Posterior cingulate gyrus (tissue), 11 donors: ENCODE measurements around the gene PHF21A.
"Not testable (repeated sequence)": the region's sequence is repeated elsewhere in the genome, so short reads cannot be mapped to it uniquely, and the experiment has no call there.

Experiments
- DNase-seq, 10 donors: peaks; one replicate each; pipeline versions ENCODE4 v3.0.0 to v3.0.0-alpha.2; 2020 to 2021; ENCODE audit warnings: mixed read lengths in 3 of 10
- intact Hi-C: fragments of 100-400 bp; cut with DNase I; formaldehyde crosslinking; loops from one replicate; pipeline ENCODE4 v1.15.1; 2023

PHF21A gene

GRCh38 chr11:45913514-45913913 lies 207.7 kb downstream of the PHF21A start:
- DNase-seq: no peak
- intact Hi-C loops: no loop called here

DNA sequence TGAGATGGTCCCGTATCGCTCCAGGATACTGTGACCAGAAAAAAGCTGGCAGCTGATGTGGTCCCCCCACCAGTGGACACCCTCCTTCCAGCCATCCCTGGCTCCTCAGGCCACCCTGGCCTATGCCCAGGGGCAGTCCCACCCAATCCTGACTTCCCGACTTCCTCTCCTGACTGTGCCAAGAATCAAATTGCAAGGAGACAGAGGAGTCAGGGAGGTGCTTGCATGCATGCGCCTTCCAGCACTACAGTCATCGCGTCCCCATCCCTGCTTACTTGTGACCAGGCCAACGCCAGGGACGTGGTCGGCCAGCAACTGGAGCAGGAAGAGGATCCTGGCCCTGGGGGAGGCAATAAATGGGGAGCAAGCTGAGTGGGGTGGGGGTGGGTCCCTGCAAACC lies 210.6 kb downstream of the PHF21A start:
- no peak for DNase-seq
- intact Hi-C loops: no loop called here

GRCh38 chr11:45909594-45910475 lies 211.4 kb downstream of the PHF21A start:
- intact Hi-C loops: no loop called here
- no peak for DNase-seq

- no peak for DNase-seq
- intact Hi-C loops: no loop called here
Observed at GRCh38 chr11:45907911-45908370, 213.3 kb downstream of the PHF21A start.

GRCh38 chr11:45906965-45907611 lies 214.2 kb downstream of the PHF21A start, which contains the start of gene FREY1:
Gene FREY1, minus strand, starts transcription at chr11:45907271. Its CDS starts 26 bp downstream, at chr11:45907245.
- intact Hi-C loops: no loop called here
- DNase-seq: no peak

DNA sequence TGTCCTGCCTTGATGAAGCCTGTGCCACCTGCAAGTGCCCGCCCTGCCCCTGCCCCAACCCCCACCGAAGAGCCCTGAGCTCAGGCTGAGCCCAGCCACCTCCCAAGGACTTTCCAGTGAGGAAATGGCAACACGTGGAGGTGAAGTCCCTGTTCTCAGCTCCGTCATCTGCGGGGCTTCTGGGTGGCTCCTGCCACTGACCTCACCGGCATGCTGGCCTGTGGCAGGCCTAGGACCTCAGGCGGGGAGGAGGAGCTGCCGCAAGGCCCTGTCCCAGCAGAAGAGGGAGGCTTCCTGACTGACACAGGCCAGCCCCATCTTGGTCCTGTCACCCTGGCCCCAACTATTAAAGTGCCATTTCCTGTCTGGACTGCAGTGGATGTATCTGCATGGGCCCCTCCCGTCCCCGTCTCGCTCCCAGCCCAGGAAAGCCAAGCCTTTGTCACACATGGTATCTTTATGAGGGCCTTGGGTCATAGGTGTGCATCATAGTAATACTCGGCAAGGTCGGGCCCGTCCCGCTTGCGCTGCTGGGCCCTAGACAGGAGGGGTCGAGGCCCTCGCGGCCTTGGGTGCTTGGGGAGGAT lies 215.1 kb downstream of the PHF21A start:
- intact Hi-C loops: no loop called here
- DNase-seq: no peak

- intact Hi-C loops, DNase-seq: not testable (repeated sequence)
Observed at GRCh38 chr11:45905576-45905975, 215.7 kb downstream of the PHF21A start.

DNA sequence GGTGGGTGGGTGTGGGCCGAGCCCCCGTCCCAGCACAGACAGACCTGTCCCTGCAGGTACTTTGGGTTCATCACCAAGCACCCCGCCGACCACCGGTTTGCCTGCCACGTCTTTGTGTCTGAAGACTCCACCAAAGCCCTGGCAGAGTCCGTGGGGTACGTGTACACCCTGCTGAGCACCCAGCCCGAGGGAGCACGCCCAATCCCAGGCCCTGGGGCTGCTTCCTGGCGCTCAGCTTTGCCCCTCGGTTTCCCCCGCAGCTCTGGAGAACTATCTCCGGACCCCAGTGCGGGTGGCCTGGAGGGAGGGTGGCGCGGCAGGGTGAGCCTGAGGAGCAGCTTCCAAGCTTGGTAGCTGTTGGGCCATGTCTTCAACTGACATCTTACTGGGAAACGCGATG lies 216.2 kb downstream of the PHF21A start:
- intact Hi-C loops: no loop called here
- no peak for DNase-seq

GRCh38 chr11:45904309-45904915 lies 216.8 kb downstream of the PHF21A start:
- intact Hi-C loops: no loop called here
- no peak for DNase-seq

- DNase-seq: no peak
- intact Hi-C loops: no loop called here
Observed at GRCh38 chr11:45902452-45903380, 218.5 kb downstream of the PHF21A start.

- peak; percentile 71 to 98 (median 85) for DNase-seq
- intact Hi-C loops: no loop called here
Observed at GRCh38 chr11:45901626-45902025, 219.6 kb downstream of the PHF21A start.

DNA sequence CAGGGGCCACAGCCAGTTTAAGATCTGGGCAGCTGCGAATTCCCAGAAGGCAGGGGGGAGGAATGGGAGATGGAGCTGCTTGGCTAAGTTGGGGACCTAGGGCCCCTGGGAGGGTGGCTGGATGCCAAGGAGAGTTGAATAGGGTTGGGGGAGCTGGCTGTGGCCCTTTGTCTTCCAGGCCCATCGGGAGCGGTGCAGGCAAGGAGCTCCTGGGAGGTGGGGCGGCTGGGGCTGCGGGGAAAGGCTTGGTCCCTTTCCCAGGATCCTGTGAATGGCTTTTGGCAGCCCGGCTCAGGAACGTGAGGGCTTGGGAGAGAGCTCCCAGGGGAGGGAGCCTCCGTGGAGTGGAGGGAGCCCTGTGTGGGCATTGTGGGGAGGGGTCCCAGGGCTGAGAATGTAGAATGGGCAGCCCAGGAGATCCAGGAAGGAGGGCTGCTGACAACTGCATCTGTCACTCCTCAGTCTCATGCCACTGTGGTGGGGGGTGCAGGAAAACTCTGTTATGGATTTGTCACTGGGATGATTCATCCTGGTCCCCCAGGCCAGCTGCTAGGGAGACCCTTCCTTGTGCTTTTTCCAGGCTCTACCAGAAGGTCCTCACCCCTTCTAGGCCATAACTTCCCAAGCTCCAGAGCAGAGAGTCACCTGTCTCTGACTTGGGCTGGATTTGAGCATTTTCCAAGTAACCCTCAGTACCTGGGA lies 220.2 kb downstream of the PHF21A start:
- DNase-seq: peak in 9 of 10 donors; percentile 50 to 94 (median 68)
- intact Hi-C loops: no loop called here

DNA sequence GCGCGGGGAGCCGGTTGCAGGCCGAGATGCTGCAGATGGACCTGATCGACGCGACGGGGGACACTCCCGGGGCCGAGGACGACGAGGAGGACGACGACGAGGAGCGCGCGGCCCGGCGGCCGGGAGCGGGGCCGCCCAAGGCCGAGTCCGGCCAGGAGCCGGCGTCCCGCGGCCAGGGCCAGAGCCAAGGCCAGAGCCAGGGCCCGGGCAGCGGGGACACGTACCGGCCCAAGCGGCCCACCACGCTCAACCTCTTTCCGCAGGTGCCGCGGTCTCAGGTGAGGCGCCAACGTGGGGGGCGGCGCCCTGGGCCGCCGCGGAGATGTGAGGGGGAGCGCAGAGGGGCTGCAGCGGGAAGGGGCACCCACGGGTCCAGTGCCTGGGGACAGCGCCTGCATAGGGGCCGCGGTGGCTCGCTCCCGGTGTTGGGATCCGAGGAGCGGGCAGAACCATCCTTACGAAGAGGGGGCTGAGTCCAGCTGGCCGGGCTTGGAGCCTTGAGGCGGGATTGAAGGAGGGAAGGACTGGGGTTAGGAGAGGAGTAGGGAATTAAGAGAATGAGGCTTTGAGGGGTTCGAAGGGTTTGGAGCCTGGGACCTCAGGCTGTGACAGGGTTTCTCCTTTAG lies 221.0 kb downstream of the PHF21A start:
- intact Hi-C loops: not testable (repeated sequence)
- DNase-seq: peak in 1 of 10 donors; percentile 82

DNA sequence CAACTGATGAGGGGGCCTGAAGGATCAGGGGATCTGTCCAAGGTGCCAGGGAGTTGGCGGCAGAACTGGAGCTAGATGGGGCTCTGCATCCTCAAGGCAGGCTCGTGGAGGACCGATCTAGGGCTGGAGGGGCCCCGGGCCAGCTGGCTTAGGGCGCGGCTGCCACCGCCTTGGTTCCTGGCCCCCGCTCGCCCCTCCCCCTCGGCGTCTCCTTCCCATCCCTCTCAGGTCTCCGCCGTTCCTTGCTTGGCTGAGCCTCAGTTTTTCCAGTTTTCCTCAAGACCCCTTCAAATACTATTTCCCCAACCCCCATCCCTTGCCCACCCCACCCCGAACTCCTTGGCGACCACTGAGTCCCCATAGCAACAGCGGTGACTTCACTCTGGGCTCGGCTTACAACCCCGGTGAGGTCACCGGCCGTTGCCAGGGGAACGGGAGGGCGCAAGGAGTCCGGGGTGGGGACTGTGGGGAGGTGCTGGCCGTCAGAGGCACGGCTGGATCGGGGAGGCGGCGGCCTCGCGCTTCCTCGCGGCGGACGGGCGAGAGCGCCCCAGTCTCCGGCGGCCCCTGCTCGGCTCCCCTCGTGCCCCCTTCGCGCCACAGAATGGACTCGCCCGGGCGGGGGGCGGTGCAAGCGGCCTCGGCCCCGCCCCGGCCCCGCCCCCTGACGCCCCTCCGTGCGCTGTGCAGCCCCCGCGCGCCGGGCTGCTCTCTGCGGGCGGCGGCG lies 221.6 kb downstream of the PHF21A start:
- DNase-seq: peak; percentile 86 to 99 (median 91)
- intact Hi-C loops: loop anchor here (2.0 to 10.0 kb wide), 2 partner anchors 15 to 55 kb away; partner anchors contain the start of genes CRY2 and MAPK8IP1

- peak in 1 of 10 donors; percentile 64 for DNase-seq
- intact Hi-C loops: loop anchor here (2.0 to 10.0 kb wide), 2 partner anchors 14 to 54 kb away; partner anchors contain the start of genes CRY2 and MAPK8IP1
Observed at GRCh38 chr11:45899086-45899447, 222.2 kb downstream of the PHF21A start.

- DNase-seq: peak in 3 of 10 donors; percentile 29 to 75 (median 67)
Observed at GRCh38 chr11:45897556-45897955, 223.7 kb downstream of the PHF21A start.

GRCh38 chr11:45896422-45896984 lies 224.8 kb downstream of the PHF21A start:
- peak in 3 of 10 donors; percentile 82 to 92 (median 86) for DNase-seq
- intact Hi-C loops: loop anchor here (10.0 kb wide), 1 partner anchor 52 kb away; the partner anchor contains the start of gene CRY2

More at GRCh38 chr11:45897556-45897955, 223.7 kb downstream of the PHF21A start:
- intact Hi-C loops: loop anchor here (10.0 kb wide), 1 partner anchor 53 kb away; the partner anchor contains the start of gene CRY2
